OCI-LY1 (cell line): Measurements from ENCODE around the gene RBMX2.

Experiments used
- CTCF ChIP-seq: fragments of 200-600 bp; sonication (generic), shearing (Covaris generic); IDR thresholded peaks from 2 replicates; pipeline ENCODE4 v1.5.1; 2017; ENCODE audit warnings: mild to moderate bottlenecking, antibody characterized with exemption, low read length, moderate library complexity, mixed read lengths
- EZH2 ChIP-seq: fragments of 200-600 bp; sonication (generic), shearing (Covaris generic); IDR thresholded peaks from 2 replicates; pipeline ENCODE4 v1.8.0; 2017; ENCODE audit warnings: borderline replicate concordance, mixed run types, mild to moderate bottlenecking, antibody characterized with exemption, low read length, moderate library complexity, mixed read lengths

GRCh38 chrX:130395341-130395740 lies 6.4 kb upstream of the RBMX2 start:
- no peak for TF ChIP-seq CTCF
- TF ChIP-seq EZH2, result no peak
